HG02571 (cell line): Measurements from ENCODE around the gene PLA2G2D.

Experiments
- ATAC-seq: cut with Tn5 transposase; IDR thresholded peaks from one replicate; pipeline ENCODE4 v1.9.1; 2021; ENCODE audit warnings: mild to moderate bottlenecking, moderate library complexity; ENCODE audit not compliant: unreplicated experiment

The PLA2G2D gene

GRCh38 chr1:20115916-20116315 is 3.4 kb downstream of the PLA2G2D start:
- ATAC-seq = no peak

- ATAC-seq = no peak
These were observed 3.9 kb downstream of the PLA2G2D start for GRCh38 chr1:20115479-20115878.

- no peak for ATAC-seq
These were observed 5.2 kb downstream of the PLA2G2D start for GRCh38 chr1:20114021-20114648.

GRCh38 chr1:20112279-20113000 is 6.9 kb downstream of the PLA2G2D start:
- no peak for ATAC-seq

GRCh38 chr1:20111452-20111851 is 7.9 kb downstream of the PLA2G2D start:
- ATAC-seq = no peak

GRCh38 chr1:20110679-20111078 is 8.7 kb downstream of the PLA2G2D start:
- no peak for ATAC-seq

GRCh38 chr1:20109223-20109856 is 10.0 kb downstream of the PLA2G2D start:
- ATAC-seq = no peak

- ATAC-seq = no peak
These were observed 10.8 kb downstream of the PLA2G2D start for GRCh38 chr1:20108366-20109123.

- no peak for ATAC-seq
These were observed 11.5 kb downstream of the PLA2G2D start for GRCh38 chr1:20107796-20108195.

GRCh38 chr1:20107351-20107750 is 12.0 kb downstream of the PLA2G2D start:
- no peak for ATAC-seq

GRCh38 chr1:20105856-20106255 is 13.5 kb downstream of the PLA2G2D start:
- ATAC-seq = no peak

- no peak for ATAC-seq
These were observed 16.5 kb downstream of the PLA2G2D start for GRCh38 chr1:20102875-20103274.

GRCh38 chr1:20100632-20101355 is 18.5 kb downstream of the PLA2G2D start:
- ATAC-seq = no peak

GRCh38 chr1:20099533-20099932 is 19.8 kb downstream of the PLA2G2D start:
- ATAC-seq = no peak

GRCh38 chr1:20096840-20097447 is 22.4 kb downstream of the PLA2G2D start:
- no peak for ATAC-seq

- ATAC-seq = no peak
These were observed 23.5 kb downstream of the PLA2G2D start for GRCh38 chr1:20095564-20096434.

GRCh38 chr1:20093940-20094391 is 25.4 kb downstream of the PLA2G2D start:
- no peak for ATAC-seq

GRCh38 chr1:20093303-20093702 is 26.0 kb downstream of the PLA2G2D start:
- ATAC-seq = no peak

GRCh38 chr1:20090641-20091040 is 28.7 kb downstream of the PLA2G2D start:
- ATAC-seq = no peak
